GM19043 (cell line): ENCODE measurements around the gene CDHR2.
"Not testable (repeated sequence)": the region's sequence is repeated elsewhere in the genome, so short reads cannot be mapped to it uniquely, and the experiment has no call there.

Experiments used
- ATAC-seq: cut with Tn5 transposase; IDR thresholded peaks from one replicate; pipeline ENCODE4 v1.9.1; 2021; ENCODE audit warnings: low read depth; ENCODE audit not compliant: unreplicated experiment

The CDHR2 gene

DNA sequence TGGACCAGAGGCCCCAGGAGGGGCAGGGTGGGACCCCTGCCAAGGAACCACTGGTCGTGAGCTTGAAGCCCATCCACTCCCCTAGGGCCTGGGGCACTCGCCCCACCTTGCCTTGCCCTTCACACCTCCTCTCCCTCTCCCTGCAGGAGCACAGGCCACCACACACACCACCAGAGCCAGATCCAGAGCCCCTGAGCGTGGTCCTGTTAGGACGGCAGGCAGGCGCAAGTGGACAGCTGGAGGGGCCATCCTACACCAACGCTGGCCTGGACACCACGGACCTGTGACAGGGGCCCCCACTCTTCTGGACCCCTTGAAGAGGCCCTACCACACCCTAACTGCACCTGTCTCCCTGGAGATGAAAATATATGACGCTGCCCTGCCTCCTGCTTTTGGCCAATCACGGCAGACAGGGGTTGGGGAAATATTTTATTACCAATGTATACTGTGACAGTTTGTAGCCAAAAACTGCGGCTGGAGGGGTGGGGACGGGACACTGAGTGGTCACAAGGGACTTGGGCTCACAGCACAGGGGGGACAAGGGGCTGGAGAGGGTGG, 46.3 kb downstream of the CDHR2 start:
- ATAC-seq = no peak

DNA sequence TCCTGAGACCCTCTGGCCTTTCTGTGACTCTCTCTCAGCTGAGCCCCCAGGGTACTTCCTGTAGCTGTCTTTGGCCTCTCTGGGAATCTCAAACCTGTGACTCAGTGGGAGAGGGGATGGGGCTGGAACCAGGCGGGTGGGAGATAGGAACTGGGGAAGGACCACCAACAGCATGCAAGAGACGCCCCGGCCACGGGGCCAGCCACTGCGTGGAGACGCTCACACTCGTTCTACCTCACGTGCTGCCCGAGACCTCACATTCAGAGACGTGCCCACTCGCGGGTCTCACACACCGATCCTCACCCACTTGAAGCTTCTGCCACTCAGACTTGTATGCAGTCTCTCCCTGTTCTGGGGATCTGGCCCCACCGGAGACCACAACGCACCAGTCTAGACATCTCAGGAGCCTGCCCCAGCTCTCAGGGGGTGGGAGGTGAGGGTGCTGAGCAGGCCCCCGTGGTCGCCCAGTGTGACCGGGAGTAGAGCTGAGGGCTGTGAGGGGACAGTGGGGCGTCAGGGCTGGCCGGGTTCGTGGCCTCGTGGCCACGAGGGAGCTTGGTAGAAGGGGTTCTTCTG, 47.0 kb downstream of the CDHR2 start:
- no peak for ATAC-seq

DNA sequence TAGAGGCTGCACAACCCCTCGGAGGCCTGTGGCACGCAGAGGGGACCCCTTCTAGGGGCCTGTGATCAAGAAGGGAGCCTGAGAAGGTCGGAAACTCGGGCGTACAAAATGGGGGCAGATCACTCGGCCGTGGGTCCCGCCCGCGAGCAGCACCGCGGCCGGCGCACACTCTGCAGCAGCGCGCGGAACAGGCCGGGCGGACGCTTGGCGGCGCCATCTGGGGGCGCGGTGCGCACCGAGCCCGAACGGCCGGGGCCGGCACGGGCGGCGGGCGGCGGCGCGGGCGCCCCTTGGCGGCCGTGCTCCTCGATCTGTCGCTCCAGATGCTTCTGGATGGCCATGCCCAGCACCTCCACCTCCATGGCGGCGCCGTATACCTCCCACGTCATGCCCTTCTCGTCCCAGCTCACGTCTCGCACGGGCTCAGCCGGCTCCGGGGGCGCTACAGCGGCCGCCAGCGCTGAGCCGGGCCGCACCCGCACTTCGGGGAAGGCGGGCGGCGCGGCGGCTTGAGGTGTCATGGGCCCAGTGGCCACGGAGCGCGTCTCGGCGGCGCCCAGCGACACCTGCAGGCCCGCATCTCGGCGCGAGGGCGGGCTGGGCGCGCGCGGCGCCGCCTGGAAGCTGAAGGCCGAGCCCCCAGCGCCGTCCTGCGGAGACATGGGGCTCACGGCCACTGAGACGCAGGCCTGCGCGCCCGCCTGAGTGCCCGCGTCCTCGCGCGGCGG, 47.7 kb downstream of the CDHR2 start:
- no peak for ATAC-seq

- no peak for ATAC-seq
These were observed 48.6 kb downstream of the CDHR2 start for GRCh38 chr5:176597417-176598389.

DNA sequence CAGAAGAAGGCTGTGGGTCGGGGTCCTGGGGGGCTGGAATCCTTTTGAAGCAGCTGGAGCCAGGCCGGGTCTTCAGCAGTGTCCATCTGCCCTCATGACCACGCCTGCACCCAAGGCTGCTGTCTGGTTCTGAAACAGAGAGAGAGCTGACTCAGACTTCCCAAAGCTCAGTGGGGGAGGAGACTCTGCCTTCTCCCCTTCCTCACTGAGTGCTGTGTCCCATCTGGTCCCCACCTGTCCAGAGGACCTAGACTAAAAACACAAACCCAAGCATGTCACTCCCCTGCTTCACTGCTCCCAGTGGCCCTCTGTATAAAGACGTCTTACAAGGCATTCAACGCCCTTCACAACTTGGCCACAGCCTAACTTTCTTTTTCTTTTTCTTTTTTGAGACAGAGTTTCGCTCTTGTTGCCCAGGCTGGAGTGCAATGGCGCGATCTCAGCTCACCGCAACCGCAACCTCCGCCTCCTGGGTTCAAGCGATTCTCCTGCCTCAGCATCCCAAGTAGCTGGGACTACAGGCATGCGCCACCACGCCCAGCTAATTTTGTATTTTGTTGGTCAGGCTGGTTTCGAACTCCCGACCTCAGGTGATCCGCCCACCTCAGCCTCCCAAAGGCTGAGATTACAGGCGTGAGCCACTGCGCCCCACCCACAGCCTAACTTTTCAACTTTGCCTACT, 50.7 kb downstream of the CDHR2 start:
- ATAC-seq = not testable (repeated sequence)

GRCh38 chr5:176601901-176602482, 52.9 kb downstream of the CDHR2 start:
- ATAC-seq = no peak

GRCh38 chr5:176603091-176603490, 53.9 kb downstream of the CDHR2 start:
- ATAC-seq = no peak

GRCh38 chr5:176606032-176606431, 56.9 kb downstream of the CDHR2 start:
- no peak for ATAC-seq

DNA sequence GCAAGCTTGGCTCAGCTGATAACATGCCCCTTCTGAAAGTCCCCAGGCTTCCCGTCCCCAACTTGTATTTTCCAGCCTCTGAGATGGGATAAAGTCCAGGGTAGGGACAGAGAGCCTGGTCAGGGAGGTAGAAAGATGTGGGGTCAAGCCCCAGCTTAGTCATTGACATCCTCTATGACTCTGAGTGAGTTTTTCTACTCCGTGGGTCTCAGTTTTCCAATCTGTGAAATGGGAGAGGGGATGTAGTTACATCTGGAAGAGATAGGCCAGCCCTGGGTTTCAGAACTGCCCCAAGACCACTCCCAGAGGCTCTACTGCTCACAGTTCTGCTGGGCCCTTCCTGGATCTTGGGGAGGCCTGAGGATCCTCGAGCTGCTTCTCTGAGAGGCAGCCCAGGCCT, 57.7 kb downstream of the CDHR2 start:
- no peak for ATAC-seq

GRCh38 chr5:176608142-176608705, 59.1 kb downstream of the CDHR2 start:
- no peak for ATAC-seq

DNA sequence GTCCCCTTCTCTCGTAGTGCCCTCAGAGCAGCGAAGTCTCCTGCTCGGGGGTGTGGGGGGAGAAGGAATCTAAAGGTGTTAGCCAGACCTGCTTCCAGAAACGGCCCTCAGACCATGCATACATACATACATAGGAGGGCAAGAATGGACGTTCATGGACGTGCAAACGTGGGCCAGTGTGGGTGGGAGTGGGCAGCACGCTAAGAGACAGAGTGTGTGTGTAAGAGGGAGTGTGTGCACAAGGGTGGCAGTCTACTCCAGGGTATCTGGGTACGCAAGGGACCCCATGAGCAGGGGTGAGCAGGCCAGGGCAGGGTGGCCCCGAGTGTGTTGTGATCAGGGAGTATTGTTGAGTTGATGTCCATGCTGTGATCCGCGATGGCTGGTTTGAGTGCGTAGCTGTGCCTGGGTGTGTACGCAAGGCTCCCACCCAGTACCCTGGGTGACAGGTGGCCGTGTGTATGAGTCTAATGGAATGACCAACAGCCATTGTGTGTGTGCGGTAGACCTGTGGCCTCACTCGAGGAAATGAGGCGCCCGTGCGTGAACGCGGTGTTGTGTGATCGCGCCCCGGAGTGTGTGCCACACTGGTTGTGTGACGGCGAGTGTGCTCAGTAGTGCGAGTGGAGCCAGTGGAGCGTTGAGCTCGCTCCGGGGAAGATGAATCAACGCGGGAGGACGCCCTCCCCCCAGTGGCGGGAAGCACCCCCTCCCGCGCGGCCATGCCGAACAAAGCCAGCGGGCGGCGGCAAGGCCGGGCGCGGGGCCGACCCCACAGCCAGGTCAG, 60.0 kb downstream of the CDHR2 start:
- ATAC-seq = peak; percentile 29

GRCh38 chr5:176609724-176610434, 60.7 kb downstream of the CDHR2 start, which contains the start of gene GPRIN1:
Gene GPRIN1 (minus strand): TSS chr5:176610156. CDS start chr5:176599834, 10,322 bp downstream.
- ATAC-seq = peak; percentile 69

- no peak for ATAC-seq
These were observed 61.3 kb downstream of the CDHR2 start for GRCh38 chr5:176610435-176610773.

- no peak for ATAC-seq
These were observed 62.3 kb downstream of the CDHR2 start for GRCh38 chr5:176611435-176611834.

GRCh38 chr5:176612008-176612407, 62.9 kb downstream of the CDHR2 start:
- no peak for ATAC-seq

GRCh38 chr5:176612855-176613254, 63.7 kb downstream of the CDHR2 start:
- ATAC-seq = no peak

DNA sequence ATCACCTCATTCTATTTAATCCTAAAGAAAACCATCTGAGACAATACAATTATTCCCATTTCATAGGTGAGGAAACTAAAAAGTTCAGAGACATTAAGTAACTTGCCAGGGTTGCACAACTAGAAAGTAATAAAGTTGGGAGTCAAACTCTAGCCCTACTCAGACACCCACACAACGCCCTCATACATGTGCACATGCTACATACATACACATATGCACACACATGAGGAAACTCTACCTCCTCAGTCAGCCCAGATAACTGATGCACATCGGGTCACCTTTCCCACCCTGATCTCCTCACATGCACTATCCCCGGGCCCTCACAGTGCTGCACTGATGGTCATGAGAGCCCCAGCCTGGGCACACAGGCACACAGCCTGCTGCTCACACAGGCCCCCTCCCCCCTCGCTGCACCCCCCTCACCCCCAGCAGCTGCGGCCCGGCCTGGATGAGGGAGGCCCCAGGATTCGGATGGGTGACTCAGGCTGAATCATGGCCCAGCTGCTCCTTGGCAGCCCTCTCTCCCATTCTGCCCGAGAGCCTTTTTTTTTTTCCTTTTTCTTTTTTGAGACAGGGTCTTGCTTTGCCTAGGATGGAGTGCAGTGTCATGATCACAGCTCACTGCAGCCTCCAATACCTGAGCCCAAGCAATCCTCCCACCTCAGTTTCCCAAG, 65.8 kb downstream of the CDHR2 start:
- no peak for ATAC-seq

- ATAC-seq = no peak
These were observed 67.4 kb downstream of the CDHR2 start for GRCh38 chr5:176616511-176616910.
